ENCODE measurements around the gene HYOU1.

The HYOU1 gene

GRCh38 chr11:119057000-119057769 lies at the start of gene HYOU1:
HYOU1 (minus strand) TSS chr11:119057205; CDS start chr11:119056160, 1,045 bp downstream.
- peak; percentile 99 for DNase-seq

DNA sequence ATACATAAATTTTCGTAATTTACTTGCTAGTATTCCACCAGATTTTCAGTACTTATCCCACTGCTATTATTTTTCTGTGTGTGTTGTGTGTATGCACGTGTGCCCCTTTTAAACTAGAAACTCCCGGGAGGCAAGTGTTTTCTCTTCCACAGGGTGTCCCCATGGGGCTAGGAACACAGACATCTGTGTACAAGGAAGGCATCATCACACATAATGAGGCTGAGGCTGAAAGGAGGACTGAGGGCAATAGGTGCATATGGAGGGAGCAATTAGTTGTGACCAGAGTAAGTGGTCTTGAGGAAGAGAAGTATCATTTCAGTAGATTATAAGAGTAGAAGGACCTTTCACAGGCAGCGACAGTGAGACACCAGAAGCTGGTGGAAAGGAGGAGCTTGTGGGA lies 46.8 kb upstream of the HYOU1 start:
- DNase-seq = peak; percentile 92

DNA sequence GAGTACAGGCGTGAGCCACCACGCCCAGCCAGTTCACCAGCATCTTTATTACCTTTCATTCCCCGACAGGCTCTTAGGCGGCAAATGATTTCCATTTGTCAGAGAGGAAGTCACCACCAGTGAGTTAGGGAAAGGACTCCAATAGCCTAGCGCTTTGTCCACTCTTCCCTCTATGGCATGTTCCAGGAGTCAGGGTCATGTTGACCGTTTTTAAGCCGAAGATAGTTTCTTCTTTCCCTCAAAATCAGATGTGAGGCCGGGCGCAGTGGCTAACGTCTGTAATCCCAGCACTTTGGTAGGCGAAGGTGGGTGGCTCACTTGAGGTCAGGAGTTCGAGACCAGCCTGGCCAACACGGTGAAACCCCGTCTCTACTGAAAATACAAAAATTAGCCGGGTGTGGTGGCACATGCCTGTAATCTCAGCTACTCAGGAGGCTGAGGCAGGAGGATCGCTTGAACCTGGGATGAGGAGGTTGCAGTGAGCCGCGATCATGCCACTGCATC lies 46.2 kb upstream of the HYOU1 start:
- DNase-seq = peak; percentile 50

- DNase-seq = peak; percentile 99
Measured at GRCh38 chr11:119101759-119102423, 44.9 kb upstream of the HYOU1 start, which contains the start of gene DPAGT1. DPAGT1 (minus strand) TSS chr11:119101853; CDS start chr11:119101655, 198 bp downstream.

- DNase-seq = peak; percentile 49
Measured at GRCh38 chr11:119100994-119101758, 44.2 kb upstream of the HYOU1 start.

DNA sequence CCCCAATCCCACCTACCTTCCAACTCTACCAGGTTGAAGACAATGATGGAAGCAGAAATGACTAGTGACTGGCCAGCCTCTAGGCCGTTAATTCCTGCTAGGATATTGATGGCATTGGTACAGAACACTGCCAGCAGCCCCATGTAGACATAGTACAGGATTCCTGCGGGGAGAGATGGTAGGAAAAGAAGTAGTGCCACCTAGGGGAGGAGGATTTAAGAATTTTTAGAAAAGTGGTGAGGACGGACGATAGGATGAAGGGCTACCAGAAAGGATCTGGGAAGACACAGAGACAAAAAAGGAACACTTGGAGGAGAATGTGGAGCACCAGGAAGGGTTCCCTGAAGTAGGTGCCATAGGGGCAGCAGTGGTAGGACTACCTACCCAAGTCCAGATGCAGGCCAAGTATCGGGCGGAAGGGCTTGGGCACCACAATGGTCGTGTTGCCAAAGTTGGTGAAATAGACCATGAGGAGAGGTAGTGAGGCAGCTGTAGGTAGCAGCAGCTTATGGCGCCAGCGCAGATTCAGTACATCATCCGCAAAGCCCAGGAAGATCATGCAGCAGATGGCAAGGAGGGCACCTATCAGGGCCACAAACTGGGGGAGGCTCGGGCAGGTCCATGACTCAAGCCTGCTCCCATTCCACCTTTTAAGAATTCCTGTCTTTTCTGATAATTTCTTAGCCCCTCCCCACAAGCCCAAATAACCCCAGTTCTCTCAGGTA lies 43.4 kb upstream of the HYOU1 start:
- DNase-seq = peak; percentile 69

- no peak for DNase-seq
Measured at GRCh38 chr11:119099711-119100110, 42.7 kb upstream of the HYOU1 start.

DNA sequence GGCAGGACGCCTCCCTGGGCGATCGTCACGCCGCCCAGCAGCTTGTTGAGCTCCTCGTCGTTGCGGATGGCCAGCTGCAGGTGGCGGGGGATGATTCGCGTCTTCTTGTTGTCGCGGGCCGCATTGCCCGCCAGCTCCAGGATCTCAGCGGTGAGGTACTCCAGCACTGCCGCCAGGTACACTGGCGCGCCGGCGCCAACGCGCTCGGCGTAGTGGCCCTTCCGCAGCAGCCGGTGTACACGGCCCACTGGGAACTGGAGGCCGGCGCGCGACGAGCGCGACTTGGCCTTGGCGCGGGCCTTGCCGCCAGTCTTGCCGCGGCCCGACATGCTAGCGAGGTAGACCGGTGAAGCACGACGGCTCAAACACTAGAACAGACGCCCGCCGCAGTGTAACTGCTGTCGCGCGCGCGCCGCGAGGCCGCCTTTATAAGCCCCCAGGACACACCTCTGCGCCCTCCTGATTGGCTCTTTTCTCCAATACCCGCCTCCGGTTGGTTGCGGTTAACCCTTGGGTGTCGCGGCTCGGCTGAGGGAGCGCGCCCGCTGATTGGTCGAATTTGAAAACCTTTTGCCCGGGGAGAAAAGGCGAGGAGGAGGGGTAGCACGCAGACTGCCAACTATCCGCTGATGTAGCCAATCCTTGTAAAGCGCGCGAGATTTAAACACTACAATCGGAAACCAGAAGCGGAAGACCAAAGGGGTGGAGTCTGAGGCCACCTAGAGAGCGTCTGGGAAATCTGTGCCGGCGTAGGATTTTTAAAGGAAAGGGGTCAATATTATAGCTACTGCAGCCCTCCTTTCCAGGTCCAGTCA lies 38.3 kb upstream of the HYOU1 start:
- peak; percentile 100 for DNase-seq

DNA sequence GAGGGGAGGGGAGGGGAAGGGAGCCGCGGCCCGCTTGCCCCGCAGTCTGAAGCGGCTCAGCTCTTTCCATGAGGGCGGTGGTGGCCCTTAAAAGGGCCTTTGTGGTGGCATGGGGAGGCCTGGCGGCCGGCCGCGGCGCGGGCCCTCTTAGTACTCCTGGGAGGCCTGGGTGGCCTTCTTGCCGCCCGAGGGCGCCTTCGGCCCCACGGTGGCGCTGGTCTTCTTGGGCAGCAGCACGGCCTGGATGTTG lies 37.7 kb upstream of the HYOU1 start:
- no peak for DNase-seq

DNA sequence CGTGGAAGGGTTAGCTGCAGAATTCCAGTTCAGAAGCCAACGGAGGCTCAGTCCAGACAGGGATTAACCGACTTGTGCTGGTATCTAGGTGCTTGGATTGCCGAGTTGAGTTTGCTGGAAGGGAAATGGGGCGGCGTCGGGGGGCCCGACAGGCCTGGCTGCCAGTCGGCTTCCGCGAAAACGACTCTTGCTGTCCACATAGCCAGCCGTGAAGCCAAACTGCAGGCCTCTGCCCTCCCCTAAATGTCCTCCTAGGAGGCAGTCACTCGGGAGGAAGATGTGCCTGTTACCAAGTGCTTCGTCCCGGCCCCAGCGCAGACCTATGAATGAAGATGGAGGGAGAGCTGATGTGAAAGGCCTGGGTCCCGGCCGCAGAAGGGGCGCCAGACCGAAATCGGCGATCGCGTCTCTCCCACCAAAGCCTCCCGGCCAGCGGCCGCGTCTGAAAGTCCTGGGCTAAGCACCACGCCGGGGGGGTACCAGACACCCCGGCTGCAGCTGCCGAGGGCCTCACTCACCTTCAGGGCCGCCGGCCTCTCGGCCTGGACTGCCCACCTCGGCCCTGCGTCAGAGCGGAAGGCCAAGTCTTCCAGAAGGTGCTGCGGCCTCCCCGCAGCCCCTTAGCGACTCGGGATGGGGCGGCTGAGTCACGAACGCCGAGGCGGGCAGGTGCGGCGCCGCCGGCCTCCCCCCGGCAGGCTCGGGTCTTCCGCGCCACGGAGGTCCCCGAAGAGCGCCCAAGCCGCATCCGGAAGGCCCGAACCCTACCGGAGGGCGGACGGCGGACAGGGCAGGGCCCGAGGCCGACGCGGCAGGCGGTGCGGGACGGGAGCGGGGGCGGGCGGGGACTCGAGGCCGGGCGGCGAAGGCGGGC lies 37.2 kb upstream of the HYOU1 start:
- DNase-seq = peak; percentile 64

GRCh38 chr11:119092880-119093842 lies 36.2 kb upstream of the HYOU1 start:
- DNase-seq = peak; percentile 37

DNA sequence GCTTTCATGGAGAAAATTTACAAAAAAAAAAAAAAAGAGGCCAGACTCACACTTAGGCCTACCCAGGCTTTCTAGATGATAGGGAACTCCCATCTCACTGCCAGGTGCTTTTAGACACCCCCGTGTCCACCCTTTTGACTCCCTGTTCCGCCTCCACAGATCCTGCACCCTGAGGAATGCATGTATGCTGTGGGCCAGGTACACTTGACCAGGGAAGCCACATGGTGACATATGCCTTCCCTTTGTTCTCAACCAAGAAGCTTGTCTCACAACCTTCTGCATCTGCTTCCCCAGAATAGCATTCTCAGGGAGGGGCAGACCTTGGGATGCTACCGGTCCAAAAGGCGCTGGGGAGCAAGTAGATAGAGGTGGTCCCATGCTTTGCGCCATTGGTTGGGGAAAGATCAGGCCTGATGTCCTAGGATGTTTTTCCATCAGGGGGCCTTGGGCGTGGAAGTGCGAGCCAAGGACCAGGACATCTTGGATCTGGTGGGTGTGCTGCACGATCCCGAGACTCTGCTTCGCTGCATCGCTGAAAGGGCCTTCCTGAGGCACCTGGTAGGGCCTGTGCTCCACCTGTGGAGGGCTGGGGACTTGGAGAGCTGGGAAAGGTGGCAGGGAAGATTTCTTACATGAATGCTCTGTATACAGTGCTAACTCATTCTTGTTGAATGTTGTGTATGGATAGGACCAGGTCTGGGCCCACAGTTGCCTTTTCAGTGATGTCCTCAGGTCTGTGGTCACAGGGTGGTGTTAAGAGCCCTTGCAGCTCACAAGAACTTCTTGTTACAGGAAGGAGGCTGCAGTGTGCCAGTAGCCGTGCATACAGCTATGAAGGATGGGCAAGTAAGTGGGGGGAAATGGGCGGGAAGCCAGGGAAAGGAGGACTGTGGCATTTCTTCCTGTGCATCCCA lies 35.2 kb upstream of the HYOU1 start:
- peak; percentile 40 for DNase-seq

GRCh38 chr11:119091178-119091577 lies 34.2 kb upstream of the HYOU1 start:
- DNase-seq = peak; percentile 42

DNA sequence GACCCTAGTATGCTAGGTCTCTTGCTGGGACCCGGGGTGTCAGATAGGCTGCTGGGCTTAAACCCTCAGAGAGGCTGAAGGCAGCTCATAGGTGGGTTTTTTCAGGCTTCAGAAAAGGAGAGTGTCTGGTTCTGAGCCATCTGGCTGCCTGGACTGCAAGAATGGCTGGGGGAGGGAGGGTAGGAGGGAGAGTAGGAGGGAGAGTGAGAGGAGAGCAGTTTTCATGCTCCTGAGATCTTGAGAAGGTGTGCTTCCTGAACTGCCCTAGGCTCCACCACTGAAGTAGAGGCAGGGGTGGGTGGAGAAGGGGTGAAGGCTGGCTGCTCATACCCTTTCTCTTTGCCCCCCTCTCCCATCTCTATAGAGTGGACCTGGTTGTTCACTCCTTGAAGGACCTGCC lies 32.3 kb upstream of the HYOU1 start:
- no peak for DNase-seq

DNA sequence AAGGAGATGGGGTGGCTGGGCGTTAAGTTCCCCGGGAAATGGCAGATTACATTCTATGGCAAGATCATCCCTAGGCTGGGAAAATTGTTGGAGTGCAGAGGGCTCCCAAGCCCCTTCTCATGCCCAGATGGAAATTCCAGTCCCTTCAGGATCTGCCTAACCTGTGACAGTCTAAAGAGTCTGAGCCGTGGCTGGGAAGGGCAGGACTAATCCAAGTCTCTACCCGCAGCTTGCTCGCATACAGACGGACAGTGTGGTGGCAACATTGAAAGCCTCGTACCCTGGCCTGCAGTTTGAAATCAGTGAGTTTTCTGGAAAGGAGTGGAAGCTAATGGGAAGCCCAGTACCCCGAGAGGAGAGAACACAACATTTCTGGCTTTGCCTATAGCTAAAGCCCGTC lies 31.4 kb upstream of the HYOU1 start:
- DNase-seq = no peak

- DNase-seq = peak; percentile 18
Measured at GRCh38 chr11:119087747-119088241, 30.8 kb upstream of the HYOU1 start.

DNA sequence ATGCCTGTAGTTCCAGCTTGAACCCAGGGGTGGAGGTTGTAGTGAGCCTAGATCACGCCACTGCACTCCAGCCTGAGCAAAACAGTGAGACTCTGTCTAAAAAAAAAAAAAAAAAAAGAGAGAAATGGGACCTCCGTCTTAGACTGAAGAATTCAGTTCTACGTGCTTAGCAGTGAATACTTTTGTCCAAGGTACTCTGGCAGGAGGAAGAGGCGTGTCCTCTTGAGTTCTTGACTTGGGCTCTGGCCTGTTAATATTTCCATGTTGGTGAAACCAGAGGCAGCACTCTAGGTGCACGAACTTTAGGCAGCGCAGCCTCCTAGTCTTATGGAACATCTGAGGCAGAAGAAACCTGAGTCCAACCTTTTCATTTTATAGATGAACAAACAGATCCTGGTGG lies 30.1 kb upstream of the HYOU1 start:
- DNase-seq = no peak

GRCh38 chr11:119085437-119085847 lies 28.4 kb upstream of the HYOU1 start:
- DNase-seq = no peak

Measured in NCI-H69 (cell line).